Left lobe of liver (tissue), 2 donors: ENCODE results near the gene FADS6. TPM values are rescaled to one million over a fixed set of nuclear protein-coding genes. Genes with fewer than 3 reads are reported as not detected.

Experiments
- ATAC-seq: fragments of 200-7000 bp; cut with Tn5 transposase; one replicate; pipeline ENCODE4 v1.9.1; 2020; ENCODE audit warnings: mild to moderate bottlenecking, moderate library complexity
- DNase-seq: peaks from one replicate; pipeline ENCODE4 v3.0.0-alpha.2; 2020; ENCODE audit warnings: low spot score
- total RNA-seq: library from RNA; stranded (reverse); gene quantifications from one replicate; pipeline ENCODE4 v1.2.1, GENCODE V29; 2021
- donor health status: DM: no; HTN: no; CAD: no; lungs with moderate emphysema.
- donor health status: DM: no; HTN: yes; CAD: no.

FADS6 gene
- total RNA-seq, 1 donor from 2014 or later = 1.8 TPM

DNA sequence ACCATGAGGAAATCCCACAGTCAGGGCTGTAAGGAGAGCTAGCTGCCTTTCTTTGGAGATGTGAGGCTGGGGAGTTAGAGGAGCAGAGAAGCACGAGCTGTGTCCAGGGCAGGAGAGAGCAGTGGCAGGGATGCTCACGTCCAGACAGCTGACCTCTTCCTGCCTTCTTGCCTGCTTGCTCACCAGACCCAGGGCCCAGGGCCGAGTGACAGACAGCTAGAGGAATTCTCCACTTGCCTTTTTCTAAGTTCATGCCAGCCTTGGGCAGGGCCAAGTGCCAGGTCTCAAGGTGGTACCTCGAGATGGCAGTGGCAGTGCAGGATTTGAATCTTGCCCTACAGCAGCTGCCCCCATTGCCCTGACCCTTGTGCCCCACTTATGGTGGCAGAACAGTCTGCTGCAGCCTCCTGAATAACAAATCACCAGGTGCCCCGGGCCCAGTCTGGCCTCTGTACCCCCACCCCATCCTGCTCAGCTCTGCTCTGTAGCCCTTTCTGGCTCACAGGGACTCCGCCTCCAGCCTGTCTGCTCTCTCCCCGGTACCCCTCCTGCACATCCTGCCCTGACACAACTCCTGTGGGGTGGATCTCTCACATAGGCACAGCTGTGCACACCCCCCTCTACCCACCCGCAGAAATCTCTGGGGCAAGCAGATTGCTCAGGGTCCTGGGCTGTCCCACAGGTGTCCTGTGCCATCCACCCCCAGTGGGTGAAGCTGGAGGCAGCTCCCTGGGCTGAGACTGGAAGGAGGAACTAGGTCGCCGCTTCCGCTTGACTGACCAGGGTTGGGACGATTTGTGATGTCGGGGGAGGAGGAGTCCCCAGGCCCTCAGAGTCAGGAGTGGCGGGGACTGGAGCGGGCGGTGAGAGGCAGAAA lies 59.7 kb downstream of the FADS6 start:
- DNase-seq (no peak), ATAC-seq (peak; percentile 50)

DNA sequence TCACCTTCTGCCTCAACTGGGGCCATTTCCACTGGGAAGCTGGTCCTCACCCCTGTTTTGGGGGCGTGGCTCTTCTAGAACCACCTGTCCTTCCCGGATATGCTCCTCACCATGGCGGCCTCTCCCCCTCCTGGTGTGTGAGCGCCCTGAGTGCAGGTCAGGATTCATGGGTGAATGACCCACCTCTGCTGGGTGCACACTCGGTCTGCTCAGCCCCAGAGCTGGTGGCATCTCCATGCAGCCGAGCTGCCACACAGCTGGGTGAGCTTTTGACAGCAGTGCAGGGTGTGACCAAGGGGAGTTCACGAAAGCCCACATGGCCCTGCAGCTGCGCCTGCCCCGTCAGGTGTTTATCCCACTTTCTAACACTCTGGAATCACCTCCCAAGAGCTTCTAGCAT lies 61.0 kb downstream of the FADS6 start:
- no peak for ATAC-seq
- no peak for DNase-seq

DNA sequence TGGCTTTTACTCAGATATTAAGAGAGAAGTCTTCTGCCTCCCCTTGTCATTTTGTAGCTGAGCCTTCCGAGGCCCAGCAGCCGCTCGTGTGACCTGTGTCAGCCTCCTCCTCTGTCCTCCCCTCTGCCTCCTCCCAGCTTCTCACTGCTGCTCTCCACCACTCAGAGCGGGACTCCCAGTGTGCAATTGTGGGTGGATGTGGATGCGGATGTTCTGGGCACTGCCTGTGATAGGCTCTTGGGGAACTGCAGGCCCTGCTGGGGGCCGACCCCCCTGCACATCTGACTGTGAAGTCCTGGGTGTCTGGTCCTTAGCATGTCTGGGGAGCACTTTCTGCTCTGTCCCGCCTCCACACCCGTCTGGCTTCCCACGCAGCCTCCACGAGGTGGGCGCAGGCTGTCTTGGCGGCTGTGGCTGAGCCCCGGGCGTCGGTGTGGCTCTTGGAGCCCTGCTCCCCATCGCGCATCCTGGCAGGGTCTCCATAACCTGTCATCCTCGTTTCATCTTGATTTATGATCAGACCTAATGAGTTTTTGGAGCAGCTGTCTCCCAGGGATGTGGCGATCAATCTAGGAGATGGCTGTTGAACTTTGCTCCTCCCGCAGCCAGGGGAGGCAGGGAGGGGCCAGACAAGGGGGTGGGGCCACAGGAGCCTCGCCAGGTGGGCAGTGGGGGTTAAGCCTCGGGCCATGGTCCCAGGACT lies 61.8 kb downstream of the FADS6 start:
- ATAC-seq (no peak), DNase-seq (no peak)

DNA sequence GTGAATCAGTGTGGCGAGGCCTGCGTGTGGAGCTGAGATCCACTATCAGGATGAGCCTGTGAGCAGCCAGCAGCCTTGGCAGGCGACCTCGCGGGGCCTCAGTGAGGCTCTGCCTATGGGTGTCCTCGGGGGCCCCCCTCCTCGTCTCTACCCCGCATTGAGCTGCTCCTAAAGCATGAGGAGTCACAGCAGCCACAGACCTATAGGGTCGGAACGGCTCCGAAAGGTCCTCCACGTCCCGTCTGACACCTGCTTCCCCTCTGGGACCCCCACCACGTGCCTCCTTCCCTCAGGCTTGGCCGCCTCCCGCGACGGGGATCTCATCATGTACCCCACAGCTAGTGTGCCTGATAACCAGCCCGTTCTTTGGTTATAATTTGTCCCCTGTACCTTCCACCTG lies 62.6 kb downstream of the FADS6 start:
- no peak for DNase-seq

DNA sequence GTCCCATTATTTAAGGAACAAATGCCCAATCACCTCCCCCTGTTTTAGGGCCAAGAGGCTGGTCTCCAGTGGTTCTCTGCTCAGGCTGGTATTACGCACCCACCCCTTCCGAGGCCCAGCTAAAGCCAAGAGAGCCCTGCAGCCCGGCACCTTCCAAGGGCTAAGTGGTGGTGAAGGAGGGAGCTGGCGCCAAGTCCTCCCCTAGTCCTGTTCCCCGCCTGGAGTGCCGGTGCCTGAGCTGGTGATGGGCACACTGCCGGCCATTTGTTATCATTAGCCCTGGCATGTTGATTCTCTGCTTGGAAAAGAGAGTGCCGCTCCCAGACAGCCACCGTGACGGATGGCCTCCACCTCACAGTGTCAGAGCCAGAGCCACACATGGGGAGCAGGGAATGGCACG lies 65.6 kb downstream of the FADS6 start:
- no peak for DNase-seq
- ATAC-seq = no peak

More for the DNA sequence above, 62.6 kb downstream of the FADS6 start:
- no peak for ATAC-seq

Other genes with a start within 250 kb of the FADS6 start
- not detected for gene CD300LF, start 180.7 kb downstream of the FADS6 start, total RNA-seq
- 14.0 TPM for gene RAB37, start 156.4 kb downstream of the FADS6 start, total RNA-seq
- 156 TPM for gene NHERF1, start 145.0 kb downstream of the FADS6 start, total RNA-seq
- gene NAT9, start 117.3 kb downstream of the FADS6 start, total RNA-seq = 21.5 TPM
- not detected for gene GRIN2C, start 33.7 kb downstream of the FADS6 start, total RNA-seq
- 10.0 TPM for gene FDXR, start 20.6 kb downstream of the FADS6 start, total RNA-seq
- gene USH1G, start 29.6 kb upstream of the FADS6 start, total RNA-seq = not detected
- gene OTOP2, start 30.6 kb upstream of the FADS6 start, total RNA-seq = not detected
- not detected for gene OTOP3, start 42.3 kb upstream of the FADS6 start, total RNA-seq
- gene HID1, start 79.1 kb upstream of the FADS6 start, total RNA-seq = 5.9 TPM
- gene CDR2L, start 94.0 kb upstream of the FADS6 start, total RNA-seq = 1.2 TPM
- gene MRPL58, start 119.0 kb upstream of the FADS6 start, total RNA-seq = 25.8 TPM
- 177 TPM for gene ATP5PD, start 153.3 kb upstream of the FADS6 start, total RNA-seq
- 7.0 TPM for gene KCTD2, start 153.6 kb upstream of the FADS6 start, total RNA-seq
- gene SLC16A5, start 194.3 kb upstream of the FADS6 start, total RNA-seq = 1.2 TPM
- 5.6 TPM for gene ARMC7, start 216.3 kb upstream of the FADS6 start, total RNA-seq
- gene NT5C, start 238.1 kb upstream of the FADS6 start, total RNA-seq = 11.9 TPM